HEK293 (cell line): Measurements from ENCODE around the gene ITSN2.

Experiments used
- CTCF ChIA-PET: fragments of 350-600 bp; formaldehyde crosslinking; extraction: SDS; loops from one replicate; lab custom pipeline; 2021; ENCODE audit warnings: antibody characterized with exemption; lab: Yijun Ruan, JAX
- POLR2A ChIA-PET: fragments of 300-600 bp; formaldehyde crosslinking; extraction: SDS; loops from one replicate; lab custom pipeline; 2020; ENCODE audit warnings: antibody characterized with exemption, inconsistent platforms; lab: Yijun Ruan, JAX
- H3K27ac ChIP-seq: fragments of 200-500 bp; sonication (Bioruptor generic); 2 replicates; pipeline ENCODE4 v1.5.1; 2014; ENCODE audit warnings: low read depth, low read length, control low read depth, inconsistent platforms; ENCODE audit errors: extremely low read depth
- H3K36me3 ChIP-seq, 2 experiments: fragments of 200-500 bp in 1 of 2; sonication (Bioruptor generic) in 1 of 2; 1 replicate in 1 of 2; 2 replicates in 1 of 2; pipeline ENCODE4 v1.5.1; 2014 to 2017; ENCODE audit warnings: inconsistent platforms in 2 of 2, low read length in 2 of 2; ENCODE audit not compliant: control insufficient read depth in 2 of 2, insufficient read depth in 1 of 2
- H3K4me1 ChIP-seq: fragments of 200-500 bp; sonication (Bioruptor generic); 2 replicates; pipeline ENCODE4 v1.5.1; 2014; ENCODE audit warnings: mild to moderate bottlenecking, low read length, inconsistent platforms; ENCODE audit not compliant: control insufficient read depth, insufficient read depth
- H3K4me3 ChIP-seq: 2 replicates; pipeline ENCODE4 v1.5.1; 2011; ENCODE audit warnings: low read depth, mild to moderate bottlenecking, control low read depth, low read length, moderate library complexity
- H3K9me3 ChIP-seq: fragments of 200-500 bp; sonication (Bioruptor generic); 2 replicates; pipeline ENCODE4 v1.5.1; 2014; ENCODE audit warnings: low read depth, low read length, inconsistent platforms; ENCODE audit not compliant: control insufficient read depth, insufficient read depth
- IKZF3 ChIP-seq: fragments of 450-650 bp; IDR thresholded peaks from 2 replicates; pipeline ENCODE4 v1.5.0; 2018; ENCODE audit warnings: missing biosample characterization, mild to moderate bottlenecking, missing genetic modification characterization, moderate library complexity
- KLF1 ChIP-seq: fragments of 450-650 bp; formaldehyde crosslinking; IDR thresholded peaks from 2 replicates; pipeline ENCODE4 v1.5.1; 2016; ENCODE audit warnings: missing biosample characterization, missing genetic modification characterization
- KLF8 ChIP-seq: fragments of 450-650 bp; formaldehyde crosslinking; IDR thresholded peaks from 2 replicates; pipeline ENCODE4 v1.5.1; 2016; ENCODE audit warnings: missing biosample characterization, missing genetic modification characterization
- MZF1 ChIP-seq: fragments of 450-650 bp; formaldehyde crosslinking; IDR thresholded peaks from 2 replicates; pipeline ENCODE4 v1.5.1; 2017; ENCODE audit warnings: missing biosample characterization, missing genetic modification characterization, borderline replicate concordance
- PRDM2 ChIP-seq: fragments of 450-650 bp; formaldehyde crosslinking; IDR thresholded peaks from 2 replicates; pipeline ENCODE4 v1.5.1; 2016; ENCODE audit warnings: missing biosample characterization, missing genetic modification characterization, borderline replicate concordance
- ZBTB11 ChIP-seq: fragments of 450-650 bp; formaldehyde crosslinking; conservative IDR thresholded peaks from 2 replicates; pipeline ENCODE4 v1.5.1; 2016; ENCODE audit warnings: low read depth, missing biosample characterization, missing genetic modification characterization
- ZBTB21 ChIP-seq: fragments of 450-650 bp; formaldehyde crosslinking; IDR thresholded peaks from 2 replicates; pipeline ENCODE4 v1.5.1; 2017; ENCODE audit warnings: missing biosample characterization, missing genetic modification characterization
- ZNF239 ChIP-seq: fragments of 450-650 bp; formaldehyde crosslinking; IDR thresholded peaks from 2 replicates; pipeline ENCODE4 v1.5.1; 2016; ENCODE audit warnings: missing biosample characterization, missing genetic modification characterization
- ZNF26 ChIP-seq: fragments of 450-650 bp; formaldehyde crosslinking; IDR thresholded peaks from 2 replicates; pipeline ENCODE4 v1.5.1; 2016; ENCODE audit warnings: missing biosample characterization, missing genetic modification characterization
- ZNF266 ChIP-seq: fragments of 450-650 bp; formaldehyde crosslinking; IDR thresholded peaks from 2 replicates; pipeline ENCODE4 v1.5.1; 2016; ENCODE audit warnings: missing biosample characterization, missing genetic modification characterization, low read depth
- ZNF391 ChIP-seq: fragments of 450-650 bp; formaldehyde crosslinking; IDR thresholded peaks from 2 replicates; pipeline ENCODE4 v1.5.1; 2016; ENCODE audit warnings: low read depth, missing biosample characterization, missing genetic modification characterization, borderline replicate concordance
- ZNF394 ChIP-seq: fragments of 450-650 bp; formaldehyde crosslinking; IDR thresholded peaks from 2 replicates; pipeline ENCODE4 v1.5.1; 2016; ENCODE audit warnings: missing biosample characterization, missing genetic modification characterization, mild to moderate bottlenecking, moderate library complexity, borderline replicate concordance
- ZNF529 ChIP-seq: fragments of 450-650 bp; formaldehyde crosslinking; IDR thresholded peaks from 2 replicates; pipeline ENCODE4 v1.5.1; 2017; ENCODE audit warnings: missing genetic modification characterization, missing biosample characterization; ENCODE audit not compliant: insufficient replicate concordance
- ZNF707 ChIP-seq: fragments of 450-650 bp; formaldehyde crosslinking; IDR thresholded peaks from 2 replicates; pipeline ENCODE4 v1.5.1; 2016; ENCODE audit warnings: missing biosample characterization, missing genetic modification characterization

The ITSN2 gene

GRCh38 chr2:24343225-24343882 lies 17.0 kb downstream of the ITSN2 start:
- H3K4me3 ChIP-seq: no peak overlapping the region
- CTCF ChIA-PET: interaction anchor here (0.6 to 0.7 kb wide), 2 partner anchors 66 to 1144 kb away, joined by 3 to 6 read pairs; no protein-coding TSS in a partner anchor
- POLR2A ChIA-PET: no interaction called here
- no peaks in the 10 kb centered on the region for H3K9me3 ChIP-seq
- H3K27ac ChIP-seq: no peak overlapping the region
- no peaks in the 10 kb centered on the region for H3K4me1 ChIP-seq
- no peak for TF ChIP-seq MZF1 (tag by site-specific recombination)
- TF ChIP-seq ZBTB11 (tag by site-specific recombination): no peak
- TF ChIP-seq ZBTB21 (tag by site-specific recombination): no peak
- no peak for TF ChIP-seq ZNF394 (tag by site-specific recombination)
- TF ChIP-seq ZNF26 (tag by site-specific recombination): no peak
- TF ChIP-seq ZNF529 (tag by site-specific recombination): no peak
- no peak for TF ChIP-seq KLF8 (tag by site-specific recombination)
- no peak for TF ChIP-seq ZNF266 (tag by site-specific recombination)
- no peak for TF ChIP-seq KLF1 (tag by site-specific recombination)
- no peak for TF ChIP-seq ZNF239 (tag by site-specific recombination)
- TF ChIP-seq IKZF3 (tag by site-specific recombination): no peak
- no peak for TF ChIP-seq ZNF707
- no peak for TF ChIP-seq ZNF391 (tag by site-specific recombination)
- TF ChIP-seq PRDM2 (tag by site-specific recombination): no peak
- no peaks in the 10 kb centered on the region for H3K36me3 ChIP-seq
